Right lung (tissue), 5 donors: ENCODE data around the gene PGS1. TPM values are rescaled to one million over a fixed set of nuclear protein-coding genes. Genes with fewer than 3 reads are reported as not detected.

Source experiments
- DNase-seq, 2 donors: peaks; one replicate each; pipeline ENCODE4 v3.0.0-alpha.2; 2013
- polyA plus RNA-seq, 5 donors: library from polyadenylated mRNA; unstranded; fragments of 120-200 nt; gene quantifications; one replicate each; pipeline versions ENCODE4 v1.2.1 to v1.2.3, GENCODE V29; 2013; ENCODE audit warnings: inconsistent platforms in 1 of 5, low replicate concordance in 1 of 5; ENCODE audit not compliant: insufficient read length in 5 of 5, insufficient read depth in 1 of 5

PGS1 gene
- polyA plus RNA-seq, 5 donors: 39.4 to 58.8 (median 54.8) TPM

- no peak for DNase-seq
Measured at GRCh38 chr17:78383725-78384471, 5.4 kb downstream of the PGS1 start.

DNA sequence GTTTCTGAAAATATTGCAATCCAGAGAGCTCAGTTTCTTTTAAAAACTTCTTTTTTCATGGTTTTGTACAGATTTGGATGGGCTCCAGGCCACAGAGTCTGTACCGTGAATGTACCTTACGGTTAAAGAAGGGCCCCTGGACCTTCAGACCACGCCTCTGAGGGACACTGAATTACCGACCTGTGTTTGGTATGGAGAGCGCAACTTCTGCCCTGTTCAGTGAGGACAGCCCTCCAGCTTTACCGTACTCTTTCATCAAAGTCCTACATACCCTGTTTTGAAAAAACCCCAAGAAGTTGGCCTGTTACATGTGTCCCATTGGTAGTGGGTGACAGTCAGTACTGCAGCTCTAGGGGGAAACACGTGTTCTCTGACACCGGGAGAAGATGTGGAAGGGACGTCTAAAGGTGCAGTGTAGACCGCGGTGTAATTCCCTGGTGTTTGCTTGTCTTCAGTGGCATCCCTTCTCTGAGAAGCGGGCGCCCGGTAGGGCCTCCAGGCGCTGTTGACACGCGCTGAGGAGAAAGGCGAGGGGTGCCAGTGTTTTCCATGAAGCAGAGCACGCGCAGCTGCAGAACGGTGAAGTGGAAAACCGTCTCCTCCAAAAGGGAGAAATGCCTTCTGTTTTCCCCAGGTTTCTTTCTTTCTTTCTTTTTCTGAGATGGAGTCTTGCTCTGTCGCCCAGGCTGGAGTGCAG is 6.2 kb downstream of the PGS1 start:
- no peak for DNase-seq

- DNase-seq: no peak
Measured at GRCh38 chr17:78387977-78388941, 9.8 kb downstream of the PGS1 start.

GRCh38 chr17:78390241-78391050 is 12.0 kb downstream of the PGS1 start:
- no peak for DNase-seq

DNA sequence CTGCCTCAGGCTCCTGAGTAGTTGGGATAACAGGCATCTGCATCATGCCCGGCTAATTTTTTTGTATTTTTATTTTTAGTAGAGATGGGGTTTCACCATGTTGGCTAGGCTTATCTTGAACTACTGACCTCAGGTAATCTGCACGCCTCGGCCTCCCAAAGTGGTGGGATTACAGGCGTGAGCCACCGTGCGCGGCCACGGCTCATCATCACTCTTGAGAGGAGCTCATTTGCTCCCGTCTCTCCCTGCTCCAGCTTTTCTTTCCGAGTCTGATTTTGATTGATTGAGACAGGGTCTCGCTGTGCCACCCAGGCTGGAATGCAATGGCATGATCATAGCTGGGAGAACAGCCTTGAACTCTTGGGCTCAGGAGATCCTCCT is 12.6 kb downstream of the PGS1 start:
- DNase-seq: no peak

- no peak for DNase-seq
Measured at GRCh38 chr17:78391843-78392242, 13.4 kb downstream of the PGS1 start.

DNA sequence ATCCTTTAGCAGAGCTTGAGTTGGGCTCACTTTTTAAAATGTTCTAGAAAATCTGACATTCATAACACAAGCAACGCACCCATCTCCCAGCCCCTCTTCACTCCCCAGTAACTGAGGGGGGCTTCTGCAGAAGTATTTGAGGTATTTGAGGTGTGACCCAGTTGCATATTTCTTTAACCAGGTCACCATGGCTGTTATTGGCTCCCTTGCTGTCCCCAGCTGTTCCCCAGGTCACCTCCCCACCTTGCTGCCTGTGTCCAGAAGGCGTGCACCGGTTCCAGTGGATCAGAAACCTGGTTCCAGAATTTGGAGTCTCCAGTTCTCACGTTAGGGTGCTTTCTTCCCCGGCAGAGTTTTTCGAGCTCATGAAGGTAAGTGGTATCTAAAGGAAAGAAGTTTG is 13.8 kb downstream of the PGS1 start:
- no peak for DNase-seq

- no peak for DNase-seq
Measured at GRCh38 chr17:78393575-78393974, 15.1 kb downstream of the PGS1 start.

GRCh38 chr17:78394209-78394608 is 15.8 kb downstream of the PGS1 start:
- no peak for DNase-seq

DNA sequence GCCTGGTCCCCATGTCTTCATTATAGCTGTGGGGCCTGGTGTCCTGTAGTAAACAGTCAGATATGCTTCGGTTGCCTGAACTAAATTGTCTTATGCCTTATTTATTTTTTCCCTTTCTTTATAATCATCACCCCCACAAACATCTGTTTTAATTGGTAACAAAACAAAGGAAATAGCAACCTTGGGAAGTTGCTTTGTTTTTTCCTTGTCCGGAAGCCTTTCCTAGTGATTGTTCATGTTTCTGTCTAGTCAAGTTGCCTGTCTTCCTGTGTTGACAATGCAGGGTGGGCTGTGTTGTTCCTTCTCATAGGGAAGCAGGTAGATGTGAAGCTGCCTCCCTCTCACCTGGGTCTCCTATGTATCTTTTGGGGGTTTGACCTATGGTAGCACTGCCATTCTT is 16.7 kb downstream of the PGS1 start:
- DNase-seq: no peak

GRCh38 chr17:78396441-78397337 is 18.2 kb downstream of the PGS1 start:
- no peak for DNase-seq

- DNase-seq: no peak
Measured at GRCh38 chr17:78397681-78398101, 19.2 kb downstream of the PGS1 start.

DNA sequence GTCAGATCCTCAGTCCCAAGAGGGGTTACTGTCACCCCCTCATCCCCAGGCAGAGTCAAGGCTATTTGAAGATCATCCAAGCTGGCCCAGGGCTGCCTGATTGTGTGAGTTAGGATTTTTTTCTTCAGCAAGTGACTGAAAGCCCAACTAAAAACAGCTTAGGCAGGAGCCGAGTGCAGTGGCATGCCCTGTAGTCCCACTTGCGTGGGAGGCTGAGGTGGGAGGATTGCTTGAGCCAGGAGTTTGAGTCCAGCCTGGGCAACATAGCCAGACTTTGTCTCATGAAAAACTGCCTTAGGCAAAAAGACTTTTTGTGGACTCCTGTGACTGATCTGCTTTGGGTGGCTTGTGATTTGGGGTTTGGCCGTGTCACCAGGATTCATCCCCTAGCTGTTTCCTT is 19.9 kb downstream of the PGS1 start:
- DNase-seq: no peak

GRCh38 chr17:78399028-78399692 is 20.7 kb downstream of the PGS1 start:
- DNase-seq: no peak

- DNase-seq: no peak
Measured at GRCh38 chr17:78399693-78400144, 21.3 kb downstream of the PGS1 start.

DNA sequence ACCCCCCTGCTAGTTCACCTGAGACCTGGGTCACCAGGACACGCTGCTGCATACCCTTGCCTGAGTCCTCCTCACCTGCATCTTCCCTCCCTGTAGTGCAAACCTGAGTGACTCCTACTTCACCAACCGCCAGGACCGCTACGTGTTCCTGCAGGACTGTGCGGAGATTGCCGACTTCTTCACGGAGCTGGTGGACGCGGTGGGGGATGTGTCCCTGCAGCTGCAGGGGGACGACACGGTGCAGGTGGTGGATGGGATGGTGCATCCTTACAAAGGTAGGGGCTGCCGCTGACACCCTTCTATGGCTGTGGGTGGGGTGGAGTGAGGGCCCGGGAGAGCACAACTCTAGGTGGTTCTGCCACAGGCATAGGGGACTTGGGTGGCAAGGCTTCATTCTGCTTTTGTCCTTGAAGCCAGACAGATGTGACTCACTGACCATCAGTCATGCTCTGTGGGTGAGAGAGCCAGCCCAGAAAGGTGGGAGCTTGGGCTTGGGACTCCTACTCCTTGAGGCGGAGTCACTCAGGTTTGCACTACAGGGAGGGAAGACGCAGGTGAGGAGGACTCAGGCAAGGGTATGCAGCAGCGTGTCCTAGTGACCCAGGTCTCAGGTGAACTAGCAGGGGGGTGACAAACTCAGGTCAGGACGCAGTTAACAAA is 22.3 kb downstream of the PGS1 start:
- no peak for DNase-seq

DNA sequence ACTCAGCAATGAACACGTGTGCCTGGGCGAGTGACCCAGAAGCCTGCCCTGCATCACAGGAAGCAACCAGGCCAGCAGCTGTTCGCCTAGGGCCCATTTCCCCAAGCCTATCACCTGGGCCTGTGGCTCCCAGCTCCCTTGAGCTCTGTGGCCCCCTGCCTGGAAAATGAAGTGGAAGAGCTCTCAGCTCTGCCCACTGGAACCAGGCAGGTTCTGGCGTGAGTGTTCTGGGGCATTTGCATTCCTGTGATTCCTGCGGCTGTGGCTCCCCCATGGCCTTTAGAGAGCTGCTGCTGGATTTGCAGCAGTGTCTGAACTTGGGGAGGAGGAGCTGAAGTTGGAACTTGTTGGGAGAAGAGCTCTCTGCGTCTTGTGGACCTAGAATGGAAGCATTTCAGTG is 22.8 kb downstream of the PGS1 start:
- DNase-seq: no peak

DNA sequence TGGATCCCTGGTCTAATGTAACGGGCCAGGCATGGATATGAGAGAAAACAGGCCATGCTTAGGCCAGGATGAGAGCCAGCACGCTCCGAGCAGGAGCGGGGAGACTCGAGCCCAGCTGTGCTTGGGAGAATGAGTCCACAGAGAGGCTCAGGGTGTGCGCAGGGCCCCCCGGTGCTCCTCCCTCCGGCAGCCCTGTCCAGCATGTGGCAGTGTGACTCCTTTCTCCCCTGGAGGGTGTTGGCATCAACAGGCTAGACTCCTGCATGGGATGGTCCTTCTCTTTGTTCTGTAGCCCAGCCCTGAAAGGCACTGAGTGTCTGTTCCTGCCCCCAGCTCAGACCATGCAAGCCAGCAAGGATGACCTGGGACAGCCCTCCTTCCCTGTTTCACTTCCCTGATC is 23.4 kb downstream of the PGS1 start:
- no peak for DNase-seq

GRCh38 chr17:78403822-78404221 is 25.4 kb downstream of the PGS1 start:
- no peak for DNase-seq
